Hair follicular keratinocyte (primary cell): ENCODE data around the gene ACAA1. TPM values are rescaled to one million over a fixed set of nuclear protein-coding genes. Genes with fewer than 3 reads are reported as not detected.

Experiments
- total RNA-seq: library from RNA; depleted of rRNA; stranded (reverse); fragments of >200 nt; gene quantifications from 2 replicates; pipeline ENCODE4 v1.2.3, GENCODE V29; 2015

The ACAA1 gene, protein sequence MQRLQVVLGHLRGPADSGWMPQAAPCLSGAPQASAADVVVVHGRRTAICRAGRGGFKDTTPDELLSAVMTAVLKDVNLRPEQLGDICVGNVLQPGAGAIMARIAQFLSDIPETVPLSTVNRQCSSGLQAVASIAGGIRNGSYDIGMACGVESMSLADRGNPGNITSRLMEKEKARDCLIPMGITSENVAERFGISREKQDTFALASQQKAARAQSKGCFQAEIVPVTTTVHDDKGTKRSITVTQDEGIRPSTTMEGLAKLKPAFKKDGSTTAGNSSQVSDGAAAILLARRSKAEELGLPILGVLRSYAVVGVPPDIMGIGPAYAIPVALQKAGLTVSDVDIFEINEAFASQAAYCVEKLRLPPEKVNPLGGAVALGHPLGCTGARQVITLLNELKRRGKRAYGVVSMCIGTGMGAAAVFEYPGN
- total RNA-seq, result 39.9 and 59.7 TPM in 2 replicates

DNA sequence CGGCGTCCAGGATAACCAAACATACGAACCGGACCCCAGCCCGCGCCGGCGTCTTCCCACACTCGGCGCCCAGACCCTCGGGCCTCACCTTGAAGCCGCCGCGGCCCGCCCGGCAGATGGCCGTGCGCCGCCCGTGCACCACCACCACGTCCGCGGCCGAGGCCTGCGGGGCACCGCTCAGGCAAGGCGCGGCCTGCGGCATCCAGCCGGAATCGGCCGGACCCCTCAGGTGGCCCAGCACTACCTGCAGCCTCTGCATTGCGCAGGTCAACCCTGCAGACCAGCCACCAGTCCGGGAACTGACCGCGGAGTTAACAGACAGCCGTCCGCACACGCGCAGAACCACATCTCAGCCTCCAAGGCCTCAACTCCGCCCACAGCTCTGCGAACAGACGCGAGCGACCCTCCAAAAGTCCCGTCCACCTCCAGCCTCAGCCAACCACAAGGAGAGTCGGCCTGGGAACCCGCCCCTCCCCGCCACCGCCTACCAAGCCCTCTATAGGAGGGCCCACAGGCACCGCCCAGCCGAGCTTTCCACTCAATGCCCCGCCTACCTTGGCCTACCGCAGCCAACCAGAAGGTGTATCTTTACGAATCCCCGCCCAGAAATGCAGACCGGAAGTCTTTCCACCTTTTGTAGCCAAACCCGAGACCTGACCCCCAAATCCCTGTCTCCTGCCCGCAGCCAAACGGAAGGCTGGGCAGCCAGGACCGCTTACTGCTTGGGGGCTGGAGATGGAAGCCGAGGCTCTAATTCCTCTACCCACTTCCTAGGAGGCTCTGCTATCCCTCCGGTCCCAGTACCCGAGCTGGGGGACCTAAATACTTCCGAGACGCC, at the start of gene ACAA1:
Gene ACAA1, minus strand, starts transcription at position 351 of the 838 bp plus-strand sequence. Its CDS starts 92 bp downstream, at position 259.

DNA sequence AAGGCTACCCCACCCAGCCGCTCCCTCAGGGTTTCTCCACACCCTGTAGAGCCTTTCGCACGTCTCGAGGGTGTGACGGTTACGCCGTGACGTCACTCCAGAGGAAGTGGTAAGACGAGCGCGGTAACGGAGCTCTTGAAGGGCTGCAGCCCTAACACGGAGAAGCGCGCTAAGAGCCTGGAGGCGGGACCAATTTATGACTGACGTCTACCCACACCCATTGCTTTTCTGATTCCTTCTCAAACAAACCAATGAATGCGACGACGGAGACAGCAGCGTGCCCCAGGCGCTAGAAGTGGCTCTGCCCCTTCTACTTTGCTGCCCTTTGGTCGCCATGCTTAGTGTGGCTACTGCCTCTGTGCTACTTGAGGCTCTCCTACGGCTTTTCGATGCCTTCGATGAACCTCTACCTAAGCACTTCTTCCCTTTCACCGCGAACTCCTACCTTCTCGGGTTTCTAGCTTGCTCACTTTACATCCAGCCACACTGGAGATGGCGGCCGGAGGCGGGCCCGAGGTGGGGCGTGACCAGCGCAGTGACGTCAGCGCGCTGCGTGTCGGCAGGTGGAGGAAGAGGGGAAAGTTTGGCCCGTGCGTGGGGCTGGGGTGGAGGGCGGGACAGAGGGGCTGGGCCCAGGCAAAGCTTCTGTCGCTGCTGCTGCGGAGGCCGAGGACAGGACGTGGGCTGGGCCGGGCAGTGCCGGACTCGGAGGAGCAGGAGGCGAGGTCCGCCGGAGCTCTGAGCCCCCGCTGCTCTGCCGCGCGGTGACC, 28.2 kb upstream of the ACAA1 start, which contains the start of gene OXSR1:
Gene OXSR1, plus strand, starts transcription at position 586 of the 770 bp plus-strand sequence. CDS start 340 bp downstream, outside the sequence.

GRCh38 chr3:38138349-38139190, 1.6 kb upstream of the ACAA1 start, which contains the start of gene MYD88:
TSS of gene MYD88 (plus strand) at chr3:38138661. CDS start at chr3:38138701, 40 bp downstream.

Other genes starting within 250 kb of the ACAA1 start
- 3.5 and 5.2 TPM in 2 replicates for gene VILL, start 146.3 kb downstream of the ACAA1 start, total RNA-seq
- gene PLCD1, start 107.5 kb downstream of the ACAA1 start, total RNA-seq, result 19.9 and 52.9 TPM in 2 replicates
- gene DLEC1, start 97.9 kb downstream of the ACAA1 start, total RNA-seq, result not detected in 2 replicates
- gene MYD88, start 1.5 kb upstream of the ACAA1 start, total RNA-seq, result 24.3 and 24.9 TPM in 2 replicates
- gene OXSR1, start 28.4 kb upstream of the ACAA1 start, total RNA-seq, result 35.5 and 37.5 TPM in 2 replicates
- not detected in 2 replicates for gene SLC22A13, start 128.7 kb upstream of the ACAA1 start, total RNA-seq
- not detected in 2 replicates for gene SLC22A14, start 145.2 kb upstream of the ACAA1 start, total RNA-seq
- 2.5 and 2.7 TPM in 2 replicates for gene XYLB, start 209.7 kb upstream of the ACAA1 start, total RNA-seq